GM21825 (cell line): ENCODE results near the gene EDNRA.
"Not testable (repeated sequence)": the region's sequence is repeated elsewhere in the genome, so short reads cannot be mapped to it uniquely, and the experiment has no call there.

ENCODE experiments used
- ATAC-seq: cut with Tn5 transposase; IDR thresholded peaks from one replicate; pipeline ENCODE4 v1.9.1; 2021; ENCODE audit warnings: mild to moderate bottlenecking, moderate library complexity; ENCODE audit not compliant: unreplicated experiment

EDNRA gene

DNA sequence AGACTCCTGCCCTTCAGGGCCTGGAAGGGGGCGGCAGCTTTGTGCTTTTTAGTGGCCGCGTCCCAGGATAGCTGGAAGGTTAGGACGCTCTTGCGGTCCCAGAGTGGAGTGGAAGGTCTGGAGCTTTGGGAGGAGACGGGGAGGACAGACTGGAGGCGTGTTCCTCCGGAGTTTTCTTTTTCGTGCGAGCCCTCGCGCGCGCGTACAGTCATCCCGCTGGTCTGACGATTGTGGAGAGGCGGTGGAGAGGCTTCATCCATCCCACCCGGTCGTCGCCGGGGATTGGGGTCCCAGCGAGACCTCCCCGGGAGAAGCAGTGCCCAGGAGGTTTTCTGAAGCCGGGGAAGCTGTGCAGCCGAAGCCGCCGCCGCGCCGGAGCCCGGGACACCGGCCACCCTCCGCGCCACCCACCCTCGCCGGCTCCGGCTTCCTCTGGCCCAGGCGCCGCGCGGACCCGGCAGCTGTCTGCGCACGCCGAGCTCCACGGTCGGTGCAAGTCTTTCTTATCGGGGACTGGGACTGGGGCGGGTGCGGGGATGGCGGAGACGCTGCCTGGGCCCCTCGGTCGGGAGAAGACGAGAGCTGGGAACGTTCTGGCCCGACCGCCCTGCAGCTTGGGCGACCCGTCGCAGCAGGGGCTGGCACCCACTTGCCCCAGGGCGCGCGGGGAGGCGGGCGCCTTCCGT, at the start of gene EDNRA:
Gene EDNRA, plus strand, starts transcription at position 207 of the 686 bp plus-strand sequence. CDS start 4,585 bp downstream, outside the sequence.
- ATAC-seq, result no peak

- not testable (repeated sequence) for ATAC-seq
Observed at GRCh38 chr4:147434370-147434769, 46.5 kb upstream of the EDNRA start.

GRCh38 chr4:147440442-147440841, 40.5 kb upstream of the EDNRA start:
- ATAC-seq, result no peak

- ATAC-seq, result no peak
Observed at GRCh38 chr4:147447786-147448185, 33.1 kb upstream of the EDNRA start.

- ATAC-seq, result no peak
Observed at GRCh38 chr4:147453561-147454141, 27.2 kb upstream of the EDNRA start.

DNA sequence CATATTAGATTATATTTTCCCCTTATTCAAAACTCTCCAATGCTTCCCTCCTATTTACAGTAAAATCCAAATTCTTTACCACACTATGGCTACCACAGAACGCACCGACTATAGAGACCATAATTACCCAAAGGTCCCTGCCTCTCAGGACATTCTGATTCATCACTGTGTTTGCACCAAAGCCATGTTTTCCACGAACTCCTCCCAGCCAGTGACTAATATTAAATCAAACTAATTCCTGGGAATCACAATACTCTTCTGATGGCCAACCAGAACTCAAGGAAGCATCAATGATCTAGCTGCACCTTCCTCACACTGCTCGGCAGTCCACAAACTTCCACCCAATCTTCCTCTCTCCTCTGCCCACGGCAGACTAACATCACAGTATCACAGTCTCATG, 24.2 kb upstream of the EDNRA start:
- no peak for ATAC-seq

DNA sequence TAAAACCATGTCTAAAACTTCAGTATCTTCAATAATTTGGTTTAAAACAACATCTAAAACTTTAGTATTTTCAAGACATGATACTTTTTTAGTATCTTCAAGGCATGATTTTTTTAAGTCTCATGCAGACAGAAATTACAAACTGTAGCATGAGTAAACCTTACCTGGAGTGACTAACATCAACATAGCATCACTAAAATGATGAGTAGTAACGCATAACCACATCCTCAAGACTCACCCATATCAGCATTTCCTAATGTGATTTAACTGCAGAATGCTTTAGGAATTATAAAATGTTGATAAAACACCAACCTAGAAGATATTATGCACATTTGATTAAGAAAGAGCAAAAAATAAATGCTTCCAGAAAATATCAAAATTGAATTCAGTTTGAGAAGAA, 19.7 kb upstream of the EDNRA start:
- no peak for ATAC-seq

DNA sequence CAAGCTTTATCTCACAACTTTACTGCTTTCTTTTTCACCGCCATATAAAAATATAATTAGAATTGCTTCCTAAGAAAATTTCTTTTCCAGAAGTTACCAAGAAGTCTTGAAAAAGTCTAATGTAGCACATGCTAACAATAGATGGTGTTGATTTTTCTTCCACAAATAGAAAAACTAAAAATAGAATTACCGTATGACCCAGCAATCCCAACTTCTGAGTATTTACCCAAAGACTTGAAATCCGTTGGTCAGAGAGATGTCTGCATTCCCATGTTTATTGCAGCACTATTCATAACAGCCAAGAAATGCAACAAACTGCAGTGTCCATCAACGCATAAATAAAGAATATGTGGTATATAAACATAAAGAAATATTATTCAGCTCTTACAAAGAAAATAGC, 17.8 kb upstream of the EDNRA start:
- ATAC-seq, result no peak

GRCh38 chr4:147465461-147465860, 15.4 kb upstream of the EDNRA start:
- no peak for ATAC-seq

GRCh38 chr4:147477439-147477838, 3.5 kb upstream of the EDNRA start:
- ATAC-seq, result peak; percentile 81

- no peak for ATAC-seq
Observed at GRCh38 chr4:147479376-147479775, 1.5 kb upstream of the EDNRA start.

- no peak for ATAC-seq
Observed at GRCh38 chr4:147479786-147480185, 1.1 kb upstream of the EDNRA start.

DNA sequence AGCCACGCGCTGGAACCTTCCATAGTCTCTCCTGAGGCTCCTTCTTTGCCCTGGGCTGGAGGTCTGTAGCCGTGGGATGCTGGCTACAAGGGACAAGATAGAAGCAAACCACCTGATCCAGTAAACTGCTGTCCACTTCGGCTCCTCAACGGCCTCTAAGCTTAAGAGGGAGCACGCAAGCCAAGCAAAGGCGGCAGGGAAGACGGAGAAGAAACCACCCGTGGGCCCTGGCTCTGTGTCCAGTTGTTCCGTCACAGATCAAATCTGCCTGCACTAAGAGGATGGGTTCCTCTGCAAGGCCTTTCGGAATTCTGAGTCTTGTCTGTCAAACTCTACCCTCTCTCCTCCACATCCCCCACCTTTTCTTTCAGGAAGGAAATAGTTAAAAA, 401 bp upstream of the EDNRA start:
- no peak for ATAC-seq

GRCh38 chr4:147481577-147482109, 746 bp downstream of the EDNRA start:
- no peak for ATAC-seq

GRCh38 chr4:147482281-147482680, 1.4 kb downstream of the EDNRA start:
- ATAC-seq, result no peak

DNA sequence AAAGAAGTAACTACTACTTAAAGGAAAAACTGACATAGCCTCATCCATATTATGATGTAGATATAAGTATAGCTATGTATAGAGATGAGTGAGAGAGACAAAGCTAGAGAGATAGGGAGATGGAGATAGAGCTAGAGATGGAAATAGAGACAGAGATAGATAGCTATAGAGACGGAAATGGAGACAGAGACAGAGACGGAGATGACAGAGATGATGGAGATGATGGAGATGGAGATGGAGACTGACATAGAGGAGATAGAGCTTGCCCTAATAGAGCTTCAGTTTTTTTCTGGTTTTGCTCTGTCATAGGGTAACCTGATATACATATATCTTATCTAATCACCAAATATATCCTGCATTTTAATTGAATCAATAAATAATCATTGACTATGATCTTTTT, 4.3 kb downstream of the EDNRA start:
- ATAC-seq, result no peak

DNA sequence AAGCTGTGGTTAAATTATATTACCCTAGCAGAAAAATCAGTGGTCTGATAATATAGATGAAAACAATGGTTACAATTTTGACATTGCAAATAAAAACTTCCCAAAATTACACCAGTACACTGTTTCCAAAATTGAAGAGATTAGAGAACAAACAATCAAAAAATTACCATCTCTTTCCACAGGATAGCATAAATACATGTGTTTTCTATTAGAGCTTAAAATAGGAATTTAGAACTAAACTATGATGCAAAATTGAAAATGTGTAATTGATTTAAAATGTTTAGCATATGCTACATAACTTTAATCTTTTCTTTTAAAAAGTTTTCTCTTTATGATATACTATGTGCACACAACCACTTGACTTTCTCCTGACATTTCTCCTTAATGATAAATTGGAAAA, 6.7 kb downstream of the EDNRA start:
- ATAC-seq, result no peak

DNA sequence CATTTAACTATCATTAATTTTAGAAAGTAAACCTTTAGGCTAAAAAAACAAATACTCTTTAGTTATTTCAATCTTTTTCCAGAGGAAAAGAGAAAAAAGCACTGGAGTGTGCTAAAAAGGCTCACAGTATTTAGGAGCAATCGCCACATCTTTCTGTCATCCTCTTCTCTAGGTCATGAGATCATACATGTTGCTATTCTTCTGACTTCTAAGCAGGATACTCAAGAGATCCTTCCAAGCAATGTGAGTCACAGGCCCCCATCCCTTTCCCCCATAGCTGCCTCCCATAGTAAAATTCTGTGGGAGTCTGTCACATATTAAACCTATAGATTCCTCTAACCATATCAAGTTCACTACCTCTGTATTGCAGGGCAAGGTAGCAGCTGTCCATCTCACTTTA, 7.7 kb downstream of the EDNRA start:
- no peak for ATAC-seq

DNA sequence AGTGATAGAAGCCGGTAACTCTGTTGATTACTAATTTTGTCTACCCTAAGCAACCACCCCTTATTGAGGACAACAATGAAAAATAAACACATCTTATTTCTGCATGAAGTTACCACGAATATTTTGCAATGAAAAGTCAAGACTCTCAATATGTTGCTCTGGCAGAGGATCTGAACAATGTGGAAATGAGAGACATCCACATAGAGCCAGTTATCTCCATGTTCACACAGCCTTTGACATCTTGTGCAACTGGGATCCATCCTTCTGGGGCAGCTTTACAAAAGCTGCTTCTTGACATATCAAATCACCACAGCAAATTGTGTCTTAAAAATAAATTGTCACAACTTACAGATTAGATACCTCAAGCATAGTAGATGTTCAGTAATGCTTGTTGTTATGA, 10.2 kb downstream of the EDNRA start:
- no peak for ATAC-seq

DNA sequence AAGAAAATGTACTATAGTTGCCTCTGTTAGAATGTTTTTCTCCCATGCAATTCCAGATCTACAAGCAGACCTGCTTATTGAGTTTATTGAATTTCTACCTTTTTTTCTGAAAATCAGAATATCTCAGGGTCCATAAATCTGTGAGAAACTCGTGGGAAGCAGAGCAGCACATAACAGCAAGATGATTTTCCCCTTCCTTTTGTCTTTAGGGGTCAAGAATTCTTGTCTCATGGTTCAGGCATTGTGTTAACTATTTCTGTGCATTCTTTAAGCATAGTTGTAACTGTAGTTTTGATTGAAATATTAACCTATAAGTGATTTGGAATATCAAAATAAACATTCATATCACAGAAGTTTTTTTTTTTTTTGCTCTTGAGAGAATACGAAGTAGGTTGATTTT, 11.4 kb downstream of the EDNRA start:
- no peak for ATAC-seq

DNA sequence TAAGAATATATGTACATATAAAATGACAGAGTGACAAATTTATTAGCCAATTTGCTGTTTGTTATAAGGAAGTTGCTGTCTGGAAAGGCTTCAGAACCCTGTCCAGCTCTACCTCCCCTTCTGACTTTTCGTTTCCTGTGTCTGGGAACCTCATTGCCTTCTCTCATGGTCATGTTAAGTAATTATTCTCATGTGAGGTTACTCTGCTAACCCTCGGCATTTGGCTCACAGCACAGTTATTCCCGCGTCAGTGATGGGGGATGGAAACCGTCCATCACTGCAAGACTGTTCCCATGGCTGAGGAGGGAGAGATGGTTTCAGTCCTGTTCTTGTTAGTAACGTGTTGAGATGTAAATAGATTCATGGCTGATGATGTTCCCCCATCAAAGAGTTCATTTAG, 11.9 kb downstream of the EDNRA start:
- no peak for ATAC-seq

DNA sequence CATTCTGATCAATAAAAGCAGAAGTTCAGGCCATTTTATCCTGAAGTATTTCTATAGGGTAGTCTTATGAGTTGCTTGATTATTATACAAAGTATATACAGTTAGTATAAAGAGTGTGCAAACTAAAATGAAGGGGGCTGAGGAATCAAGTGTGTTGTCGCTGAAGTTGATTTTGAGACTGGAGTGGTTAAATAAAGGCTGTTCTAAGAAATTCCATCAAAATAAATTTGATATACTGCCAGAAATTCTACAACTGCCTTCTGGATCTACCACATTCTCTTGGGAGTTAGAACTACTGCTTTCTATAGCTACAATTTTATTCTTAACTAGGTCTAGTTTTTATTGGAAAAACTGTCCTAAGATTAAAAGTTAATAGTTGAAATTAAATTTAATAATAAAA, 12.4 kb downstream of the EDNRA start:
- ATAC-seq, result no peak

- no peak for ATAC-seq
Observed at GRCh38 chr4:147494301-147494700, 13.4 kb downstream of the EDNRA start.
